ENCODE data around the gene SUGP2. TPM values are rescaled to one million over a fixed set of nuclear protein-coding genes. Genes with fewer than 3 reads are reported as not detected.

Gene SUGP2
- total RNA-seq, 1 donor, result 57.4 TPM

- no peak overlapping the region for H3K4me3 ChIP-seq (ENCODE audit: low read depth, low read length)
- no peak for DNase-seq (ENCODE audit: low read depth)
- TF ChIP-seq CTCF (IDR thresholded peaks at IDR 0.05; ENCODE audit: insufficient read depth, low read depth, low read length), result no peak
These were observed 6.6 kb upstream of the SUGP2 start for GRCh38 chr19:19039901-19040300.

- H3K4me3 ChIP-seq (ENCODE audit: low read depth, low read length), result peak overlapping the region; percentile 89
- no peak for TF ChIP-seq CTCF (IDR thresholded peaks at IDR 0.05; ENCODE audit: insufficient read depth, low read depth, low read length)
- DNase-seq (ENCODE audit: low read depth), result peak; percentile 59
These were observed 897 bp upstream of the SUGP2 start for GRCh38 chr19:19034204-19034624.

- DNase-seq (ENCODE audit: low read depth), result no peak
- H3K4me3 ChIP-seq (ENCODE audit: low read depth, low read length), result peak overlapping the region; percentile 89
- TF ChIP-seq CTCF (IDR thresholded peaks at IDR 0.05; ENCODE audit: insufficient read depth, low read depth, low read length), result no peak
These were observed 216 bp downstream of the SUGP2 start for GRCh38 chr19:19033176-19033425.

- peak; percentile 95 for DNase-seq (ENCODE audit: low read depth)
These were observed 719 bp downstream of the SUGP2 start for GRCh38 chr19:19032420-19033175.

GRCh38 chr19:19031891-19032290 is 1.4 kb downstream of the SUGP2 start:
- no peak for TF ChIP-seq CTCF (IDR thresholded peaks at IDR 0.05; ENCODE audit: insufficient read depth, low read depth, low read length)
- peak overlapping the region; percentile 89 for H3K4me3 ChIP-seq (ENCODE audit: low read depth, low read length)
- no peak for DNase-seq (ENCODE audit: low read depth)

More at GRCh38 chr19:19032420-19033175, 719 bp downstream of the SUGP2 start:
- H3K4me3 ChIP-seq (ENCODE audit: low read depth, low read length), result peak overlapping the region; percentile 89
- TF ChIP-seq CTCF (IDR thresholded peaks at IDR 0.05; ENCODE audit: insufficient read depth, low read depth, low read length), result no peak

- no peak for TF ChIP-seq CTCF (IDR thresholded peaks at IDR 0.05; ENCODE audit: insufficient read depth, low read depth, low read length)
- no peak overlapping the region for H3K4me3 ChIP-seq (ENCODE audit: low read depth, low read length)
- no peak for DNase-seq (ENCODE audit: low read depth)
These were observed 4.8 kb downstream of the SUGP2 start for GRCh38 chr19:19028526-19028925.

- DNase-seq (ENCODE audit: low read depth), result no peak
- no peak for TF ChIP-seq CTCF (IDR thresholded peaks at IDR 0.05; ENCODE audit: insufficient read depth, low read depth, low read length)
- no peak overlapping the region for H3K4me3 ChIP-seq (ENCODE audit: low read depth, low read length)
These were observed 6.1 kb downstream of the SUGP2 start for GRCh38 chr19:19027228-19027627.
